ENCODE measurements around the gene MLLT1.

MLLT1 gene

DNA sequence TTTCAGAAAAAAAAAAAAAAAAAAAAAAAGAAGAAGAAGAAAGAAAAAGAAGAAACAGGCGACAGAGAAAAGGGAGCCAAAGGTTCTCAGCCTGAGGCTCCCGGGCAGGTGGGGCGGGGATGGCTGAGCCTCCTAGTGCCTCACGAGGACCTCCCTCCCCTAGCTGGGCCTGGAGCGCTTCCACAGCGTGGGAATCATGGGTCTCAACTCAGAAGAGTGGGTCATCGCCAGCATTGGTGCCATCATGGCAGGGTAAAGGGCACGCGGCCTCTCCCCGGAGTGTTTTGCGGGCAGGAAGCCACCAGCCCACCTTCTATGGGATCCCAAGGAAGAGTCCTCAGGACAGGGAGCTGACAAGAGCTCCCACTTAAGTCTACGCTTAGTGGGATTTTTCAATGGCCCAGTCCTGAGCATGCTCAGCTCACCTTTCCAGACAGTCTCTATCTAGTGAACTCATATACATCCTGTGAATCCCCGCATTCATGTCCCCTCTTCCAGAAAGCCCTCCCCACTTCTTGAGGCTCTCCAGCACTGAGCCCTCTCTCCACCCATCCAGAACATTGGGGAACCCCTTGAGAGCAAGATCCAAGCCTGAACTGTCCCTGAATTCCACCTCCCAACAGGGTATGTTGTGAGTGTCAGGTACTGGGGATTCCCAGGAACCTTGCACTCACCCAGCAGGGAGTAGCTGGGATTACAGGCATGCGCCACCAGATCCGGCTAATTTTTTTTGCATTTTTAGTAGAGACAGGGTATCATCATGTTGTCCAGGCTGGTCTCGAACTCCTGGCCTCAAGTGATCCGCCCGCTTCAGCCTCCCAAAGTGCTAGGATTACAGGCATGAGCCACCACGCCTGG is 74.7 kb downstream of the MLLT1 start:
- no peak for DNase-seq

GRCh38 chr19:6204212-6204611 is 75.6 kb downstream of the MLLT1 start:
- no peak for DNase-seq

DNA sequence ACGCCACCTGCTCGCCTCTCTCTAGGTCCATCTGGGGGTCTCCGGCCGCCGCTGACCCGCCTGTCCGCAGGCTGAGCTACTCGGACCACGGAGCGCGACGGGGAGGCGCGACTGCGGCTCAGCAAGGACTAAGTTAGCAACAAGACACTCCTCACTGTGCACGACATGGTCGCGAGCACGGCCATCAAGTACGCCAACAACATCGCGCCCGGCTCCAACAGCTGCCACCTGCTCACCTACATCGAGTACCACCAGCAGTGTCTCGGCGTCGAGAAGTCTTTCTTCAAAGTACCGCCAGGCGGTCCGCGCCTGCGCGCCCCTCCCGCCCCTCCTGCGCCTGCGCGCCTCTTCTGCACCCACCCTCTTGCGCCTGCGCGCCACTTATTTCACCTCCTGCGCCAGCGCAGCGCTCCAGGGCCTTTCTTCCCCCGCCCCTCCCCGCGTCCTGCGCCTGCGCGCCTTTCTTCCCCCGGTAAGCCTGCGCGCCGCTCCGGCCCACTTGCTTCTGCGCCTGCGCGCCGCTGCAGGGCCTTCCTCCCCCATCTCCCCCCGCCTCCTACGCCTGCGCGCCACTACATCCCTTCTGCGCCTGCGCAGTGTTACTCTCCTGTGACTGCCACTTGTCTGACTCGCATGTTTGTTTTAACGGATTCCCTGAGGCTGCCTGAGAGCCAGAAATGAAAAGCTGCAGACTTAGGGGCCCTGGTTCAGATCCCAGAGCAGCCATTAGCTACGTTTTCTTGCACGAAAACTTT is 80.4 kb downstream of the MLLT1 start:
- peak; percentile 99 for DNase-seq

DNA sequence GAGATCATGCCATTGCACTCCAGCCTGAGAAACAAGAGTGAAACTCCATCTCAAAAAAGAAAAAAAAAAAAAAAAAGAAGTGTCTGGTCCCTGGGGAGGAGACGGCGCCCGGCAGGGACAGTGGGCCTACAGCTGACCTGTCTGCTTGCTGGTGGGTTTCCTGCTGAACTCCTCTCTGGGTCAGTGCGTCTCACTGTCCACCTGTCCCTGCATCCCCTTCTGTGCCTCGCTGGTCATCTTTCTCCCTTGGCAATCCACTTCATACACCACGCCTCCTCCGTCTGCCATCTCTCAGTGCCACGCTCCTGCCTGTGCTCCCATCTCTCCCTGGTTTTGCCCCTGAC is 80.9 kb downstream of the MLLT1 start:
- DNase-seq = no peak

- no peak for DNase-seq
These were observed 83.4 kb downstream of the MLLT1 start for GRCh38 chr19:6196361-6196760.

- no peak for DNase-seq
These were observed 91.0 kb downstream of the MLLT1 start for GRCh38 chr19:6188811-6189210.

DNA sequence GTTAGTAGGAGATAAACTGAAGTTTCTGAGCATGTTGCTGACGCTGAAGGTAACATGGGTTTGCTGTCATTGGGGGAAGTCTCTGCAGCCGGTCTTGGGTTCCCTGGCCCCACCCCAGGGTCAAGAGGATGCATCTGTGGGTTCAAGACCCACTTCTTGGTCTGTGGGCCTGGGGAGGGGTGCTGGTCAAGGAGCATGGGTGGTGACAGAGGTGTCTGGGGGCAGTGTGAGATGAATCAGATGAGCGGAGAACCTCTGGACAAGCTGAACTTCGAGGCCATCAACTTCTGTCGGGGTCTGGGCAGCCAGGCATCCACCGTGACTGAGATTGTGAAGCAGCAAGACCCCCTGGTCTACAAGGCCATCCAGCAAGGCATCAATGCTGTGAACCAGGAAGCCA is 92.4 kb downstream of the MLLT1 start:
- no peak for DNase-seq

GRCh38 chr19:6185835-6186834 is 93.6 kb downstream of the MLLT1 start:
- no peak for DNase-seq

DNA sequence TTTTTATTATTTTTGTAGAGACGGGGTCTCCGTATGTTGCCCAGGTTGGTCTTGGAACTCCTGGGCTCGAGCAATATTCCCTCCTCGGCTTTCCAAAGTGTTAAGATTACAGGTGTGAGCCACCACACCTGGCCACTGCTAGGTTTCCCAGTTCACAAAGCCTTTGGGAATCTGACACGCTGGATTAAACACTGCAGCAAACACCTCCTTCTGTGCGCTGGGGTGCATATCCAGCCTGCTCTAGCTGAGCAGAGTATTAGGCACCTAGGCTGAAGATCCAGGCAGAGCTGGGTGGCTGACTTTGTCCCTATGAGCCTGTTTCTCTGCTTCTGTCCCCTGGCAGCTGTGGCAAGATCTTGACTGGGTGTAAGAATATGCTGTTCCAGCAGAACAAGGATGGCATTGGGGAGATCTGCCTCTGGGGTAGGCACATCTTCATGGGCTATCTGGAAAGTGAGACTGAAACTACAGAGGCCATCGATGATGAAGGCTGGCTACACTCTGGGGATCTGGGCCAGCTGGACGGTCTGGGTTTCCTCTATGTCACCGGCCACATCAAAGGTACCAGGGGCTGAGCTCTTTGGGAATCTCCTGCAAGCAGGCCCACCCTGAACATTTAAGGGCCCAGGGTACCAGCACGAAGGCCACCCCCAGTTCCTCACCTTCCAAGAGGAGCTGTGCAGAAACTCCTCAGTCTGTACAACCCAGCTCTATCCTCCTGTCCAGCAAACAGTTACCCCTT is 94.5 kb downstream of the MLLT1 start:
- DNase-seq = no peak

DNA sequence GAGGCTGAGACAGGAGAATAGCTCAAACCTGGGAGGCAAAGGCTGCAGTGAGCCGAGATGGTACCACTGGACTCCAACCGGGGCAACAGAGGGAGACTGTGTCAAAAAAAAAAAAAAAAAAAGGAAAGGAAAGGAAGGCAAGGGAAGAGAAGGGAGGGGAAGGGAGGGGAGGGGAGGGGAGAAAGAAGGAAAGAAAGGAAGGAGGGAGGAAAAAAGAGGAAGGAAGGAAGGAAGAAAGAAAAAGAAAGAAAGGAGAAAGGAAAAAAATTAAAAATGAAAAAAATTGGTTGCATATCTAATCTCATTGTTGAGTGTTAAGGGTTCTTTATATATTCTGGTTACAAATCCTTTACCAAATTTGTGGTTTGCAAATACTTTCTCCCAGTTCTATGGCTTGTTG is 98.7 kb downstream of the MLLT1 start:
- DNase-seq = no peak

DNA sequence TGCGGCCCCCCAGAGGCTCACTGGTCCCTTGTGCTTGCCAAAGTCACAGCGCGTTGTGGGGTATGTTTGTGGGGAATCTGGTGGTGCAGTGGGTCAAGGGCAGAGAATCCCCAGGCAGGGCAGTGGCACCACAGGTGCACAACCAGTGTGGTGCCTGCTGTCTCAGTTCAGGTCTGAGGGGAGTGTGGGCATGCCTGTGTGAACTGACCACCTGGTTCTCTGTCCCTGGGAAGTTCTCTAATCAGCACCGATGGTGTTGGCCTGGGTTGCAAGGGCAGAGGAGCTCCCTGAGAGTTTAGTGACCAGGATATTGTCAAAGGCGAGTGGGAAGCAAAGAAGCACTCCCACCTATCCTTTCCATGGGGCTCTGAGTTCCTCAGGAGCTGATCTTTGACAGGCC is 106.6 kb downstream of the MLLT1 start:
- DNase-seq = no peak

GRCh38 chr19:6172074-6172863 is 107.5 kb downstream of the MLLT1 start:
- no peak for DNase-seq

DNA sequence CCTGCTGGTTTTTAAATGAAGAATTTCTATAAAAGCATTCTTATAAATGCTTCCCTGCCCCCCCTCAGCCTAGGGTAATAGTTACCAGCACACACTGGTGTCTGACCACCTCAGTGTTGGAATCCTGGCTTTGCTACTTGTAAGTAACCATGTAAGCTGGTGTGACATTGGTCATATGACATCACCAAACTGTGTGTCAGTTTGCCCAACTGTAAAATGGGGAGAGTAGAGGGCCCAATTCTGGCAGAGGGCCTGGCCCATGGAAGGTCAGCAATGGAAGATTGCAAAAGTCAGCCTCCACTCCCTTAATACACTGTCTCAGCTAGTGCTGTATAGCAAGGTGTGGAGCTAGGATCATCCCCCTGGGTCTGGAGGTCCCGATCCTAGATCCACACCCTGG is 112.7 kb downstream of the MLLT1 start:
- DNase-seq = no peak

DNA sequence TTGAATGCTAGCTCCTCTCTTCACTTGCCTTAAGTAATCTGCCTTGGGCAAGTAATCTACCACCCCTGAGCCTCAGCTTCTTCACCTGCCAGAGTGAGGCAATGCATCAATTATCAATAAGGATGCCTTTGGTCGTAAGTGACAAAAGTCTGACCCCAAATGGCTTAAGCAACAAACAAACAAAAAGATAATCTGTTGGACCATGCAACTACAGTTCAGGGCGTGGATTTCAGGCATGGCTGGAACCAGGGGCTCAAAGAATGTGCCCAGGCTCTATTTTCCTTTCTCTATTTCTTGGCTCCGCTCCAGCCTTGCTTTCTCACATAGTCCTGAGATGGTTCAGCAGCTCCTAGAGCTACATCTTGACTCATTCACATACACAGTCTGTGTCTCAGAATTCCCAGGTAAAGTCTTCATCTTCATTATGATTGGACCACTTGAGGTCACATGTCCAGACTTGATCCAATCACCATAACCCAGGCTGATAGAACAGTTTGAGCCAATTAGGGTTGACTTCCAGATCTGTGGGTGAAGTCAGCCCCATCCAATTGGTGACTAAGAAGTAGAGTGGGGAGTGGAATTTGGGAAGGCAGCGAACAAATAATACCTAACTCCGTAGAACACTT is 114.8 kb downstream of the MLLT1 start:
- DNase-seq = no peak

DNA sequence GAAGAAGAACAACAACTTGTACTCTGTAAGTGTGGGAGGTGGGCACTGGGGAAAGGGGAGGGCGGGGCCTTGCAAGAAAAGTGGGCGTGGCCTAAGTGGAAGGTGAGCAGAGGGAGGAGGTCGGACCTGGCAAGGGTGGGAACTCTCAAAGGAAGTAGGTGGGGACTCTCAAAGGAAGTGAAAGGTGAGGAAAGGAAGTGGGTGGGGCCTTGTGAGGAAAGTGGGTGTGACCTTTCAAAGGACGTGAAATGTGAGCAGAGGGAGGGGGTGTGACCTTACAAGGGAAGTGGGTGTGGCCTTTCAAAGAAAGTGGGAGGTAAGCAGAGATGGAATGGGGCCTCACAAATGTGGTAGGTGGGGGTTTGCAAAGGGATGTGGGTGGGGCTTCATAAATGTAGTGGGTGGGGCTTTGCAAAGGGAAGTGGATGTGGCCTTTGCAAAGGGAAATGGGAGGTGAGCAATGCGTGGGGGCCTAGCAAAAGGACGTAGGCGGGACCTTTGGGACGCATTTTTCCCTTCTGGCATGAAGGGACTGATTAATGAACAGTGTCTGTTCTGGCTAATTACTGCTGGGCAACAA is 118.4 kb downstream of the MLLT1 start:
- DNase-seq = peak; percentile 86

Data from central memory CD4-positive, alpha-beta T cell (primary cell).